GM23338 (cell line): ENCODE results near the gene ABCA5.

Source experiments
- TF ChIP-seq, protein P1 (sequence below), 2 experiments: fragments of 200-600 bp in 1 of 2; sonication (generic) in 1 of 2; conservative IDR thresholded peaks; 2 replicates each; pipeline versions ENCODE4 v1.5.1 to v1.6.1; 2016 to 2017; ENCODE audit warnings: antibody characterized with exemption in 2 of 2, low read depth in 2 of 2, mild to moderate bottlenecking in 2 of 2, moderate library complexity in 1 of 2
- TF ChIP-seq, protein P2 (sequence below): IDR thresholded peaks from one replicate; pipeline ENCODE4 v1.6.1; 2018; ENCODE audit warnings: antibody characterized with exemption; ENCODE audit not compliant: unreplicated experiment

- TF ChIP-seq, protein P1, sequence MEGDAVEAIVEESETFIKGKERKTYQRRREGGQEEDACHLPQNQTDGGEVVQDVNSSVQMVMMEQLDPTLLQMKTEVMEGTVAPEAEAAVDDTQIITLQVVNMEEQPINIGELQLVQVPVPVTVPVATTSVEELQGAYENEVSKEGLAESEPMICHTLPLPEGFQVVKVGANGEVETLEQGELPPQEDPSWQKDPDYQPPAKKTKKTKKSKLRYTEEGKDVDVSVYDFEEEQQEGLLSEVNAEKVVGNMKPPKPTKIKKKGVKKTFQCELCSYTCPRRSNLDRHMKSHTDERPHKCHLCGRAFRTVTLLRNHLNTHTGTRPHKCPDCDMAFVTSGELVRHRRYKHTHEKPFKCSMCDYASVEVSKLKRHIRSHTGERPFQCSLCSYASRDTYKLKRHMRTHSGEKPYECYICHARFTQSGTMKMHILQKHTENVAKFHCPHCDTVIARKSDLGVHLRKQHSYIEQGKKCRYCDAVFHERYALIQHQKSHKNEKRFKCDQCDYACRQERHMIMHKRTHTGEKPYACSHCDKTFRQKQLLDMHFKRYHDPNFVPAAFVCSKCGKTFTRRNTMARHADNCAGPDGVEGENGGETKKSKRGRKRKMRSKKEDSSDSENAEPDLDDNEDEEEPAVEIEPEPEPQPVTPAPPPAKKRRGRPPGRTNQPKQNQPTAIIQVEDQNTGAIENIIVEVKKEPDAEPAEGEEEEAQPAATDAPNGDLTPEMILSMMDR (conservative IDR thresholded peaks at IDR 0.05; ENCODE audit: low read depth in 2 of 2) = no peak
- TF ChIP-seq, protein P2, sequence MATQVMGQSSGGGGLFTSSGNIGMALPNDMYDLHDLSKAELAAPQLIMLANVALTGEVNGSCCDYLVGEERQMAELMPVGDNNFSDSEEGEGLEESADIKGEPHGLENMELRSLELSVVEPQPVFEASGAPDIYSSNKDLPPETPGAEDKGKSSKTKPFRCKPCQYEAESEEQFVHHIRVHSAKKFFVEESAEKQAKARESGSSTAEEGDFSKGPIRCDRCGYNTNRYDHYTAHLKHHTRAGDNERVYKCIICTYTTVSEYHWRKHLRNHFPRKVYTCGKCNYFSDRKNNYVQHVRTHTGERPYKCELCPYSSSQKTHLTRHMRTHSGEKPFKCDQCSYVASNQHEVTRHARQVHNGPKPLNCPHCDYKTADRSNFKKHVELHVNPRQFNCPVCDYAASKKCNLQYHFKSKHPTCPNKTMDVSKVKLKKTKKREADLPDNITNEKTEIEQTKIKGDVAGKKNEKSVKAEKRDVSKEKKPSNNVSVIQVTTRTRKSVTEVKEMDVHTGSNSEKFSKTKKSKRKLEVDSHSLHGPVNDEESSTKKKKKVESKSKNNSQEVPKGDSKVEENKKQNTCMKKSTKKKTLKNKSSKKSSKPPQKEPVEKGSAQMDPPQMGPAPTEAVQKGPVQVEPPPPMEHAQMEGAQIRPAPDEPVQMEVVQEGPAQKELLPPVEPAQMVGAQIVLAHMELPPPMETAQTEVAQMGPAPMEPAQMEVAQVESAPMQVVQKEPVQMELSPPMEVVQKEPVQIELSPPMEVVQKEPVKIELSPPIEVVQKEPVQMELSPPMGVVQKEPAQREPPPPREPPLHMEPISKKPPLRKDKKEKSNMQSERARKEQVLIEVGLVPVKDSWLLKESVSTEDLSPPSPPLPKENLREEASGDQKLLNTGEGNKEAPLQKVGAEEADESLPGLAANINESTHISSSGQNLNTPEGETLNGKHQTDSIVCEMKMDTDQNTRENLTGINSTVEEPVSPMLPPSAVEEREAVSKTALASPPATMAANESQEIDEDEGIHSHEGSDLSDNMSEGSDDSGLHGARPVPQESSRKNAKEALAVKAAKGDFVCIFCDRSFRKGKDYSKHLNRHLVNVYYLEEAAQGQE = no peak
These were observed 19.8 kb upstream of the ABCA5 start for GRCh38 chr17:69346766-69347165.
